HL-60/S4 treated with retinoic acid at 250 ng/mL for 4 days and 3 days (cell line): ENCODE results near the gene ZNF611.
"Not testable (repeated sequence)": the region's sequence is repeated elsewhere in the genome, so short reads cannot be mapped to it uniquely, and the experiment has no call there.

Experiments
- in situ Hi-C: fragments of 300-500 bp; cut with MboI; formaldehyde crosslinking; loops from 2 replicates; pipeline ENCODE4 v1.7.0; 2022; ENCODE audit warnings: low sequenced_read_pairs

Gene ZNF611

DNA sequence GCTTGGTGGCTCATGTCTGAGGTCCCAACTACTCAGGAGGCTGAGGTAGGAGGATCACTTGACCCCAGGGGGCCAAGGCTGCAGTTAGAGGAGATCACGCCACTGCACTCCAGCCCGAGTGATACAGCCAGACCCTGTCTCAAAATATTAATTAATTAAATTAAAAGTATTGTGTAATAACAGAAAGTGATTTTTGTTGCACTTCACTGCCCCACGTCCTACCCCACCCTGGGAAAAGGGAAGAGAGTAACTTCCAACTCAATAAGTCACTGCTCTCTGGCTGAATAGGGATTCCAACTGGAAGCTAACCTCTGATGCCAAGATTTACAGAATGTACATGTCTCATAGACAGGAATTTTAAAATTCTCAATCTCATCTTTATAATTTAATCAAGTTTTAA lies 47.2 kb downstream of the ZNF611 start:
- in situ Hi-C loops: no loop called here

DNA sequence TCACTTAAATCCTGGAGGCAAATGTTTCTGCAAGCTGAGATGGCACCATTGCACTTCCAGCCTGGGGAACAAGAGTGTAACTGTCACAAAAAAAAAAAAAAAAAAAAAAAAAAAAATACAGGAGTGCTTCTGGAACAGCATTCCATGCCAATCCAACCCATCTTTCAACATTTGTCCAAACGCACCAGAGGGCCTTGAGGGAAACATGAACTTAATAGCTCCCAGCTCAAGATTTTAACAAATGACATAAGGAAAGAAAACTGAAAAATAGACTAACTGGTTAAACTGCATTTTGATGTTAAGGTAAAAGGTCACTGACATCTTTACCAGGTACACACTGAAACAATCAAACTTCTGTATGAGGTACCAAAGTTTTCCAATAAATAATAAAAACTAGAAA lies 49.0 kb downstream of the ZNF611 start:
- in situ Hi-C loops: no loop called here

DNA sequence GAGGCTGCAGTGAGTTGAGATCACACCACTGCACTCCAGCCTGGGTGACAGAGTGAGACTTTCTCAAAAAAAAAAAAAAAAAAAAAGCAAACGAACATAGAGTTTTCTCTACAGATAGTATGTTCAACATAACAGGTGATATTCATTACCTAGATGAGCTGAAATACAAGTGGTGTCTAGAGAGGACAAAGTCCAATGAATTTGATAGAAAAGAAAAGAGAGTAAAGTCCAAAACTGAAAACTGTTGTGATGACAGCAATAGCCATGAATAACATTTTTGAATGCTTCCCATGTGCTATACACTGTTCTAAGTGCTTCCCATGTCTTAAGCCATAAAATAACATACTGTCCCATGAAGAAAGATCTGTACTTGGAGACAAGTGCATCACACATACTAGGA lies 53.6 kb downstream of the ZNF611 start:
- in situ Hi-C loops: not testable (repeated sequence)

DNA sequence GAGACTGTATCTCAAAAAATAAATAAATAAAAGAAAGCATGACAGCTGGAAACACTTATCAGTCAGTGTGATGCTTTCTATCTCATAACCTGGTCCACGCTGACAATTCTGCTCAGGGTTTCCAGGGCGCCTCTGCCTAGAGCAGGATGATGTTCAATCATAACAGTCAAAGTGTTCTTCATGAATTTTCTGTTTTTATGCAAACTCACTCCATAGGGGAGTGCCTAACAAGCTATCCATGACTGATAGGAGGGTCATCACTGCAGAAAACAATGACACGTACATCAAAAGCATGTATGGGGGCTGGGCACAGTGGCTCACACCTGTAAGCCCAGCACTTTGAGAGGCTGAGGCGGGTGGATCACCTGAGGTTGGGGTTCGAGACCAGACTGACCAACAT lies 55.2 kb downstream of the ZNF611 start:
- in situ Hi-C loops: no loop called here

DNA sequence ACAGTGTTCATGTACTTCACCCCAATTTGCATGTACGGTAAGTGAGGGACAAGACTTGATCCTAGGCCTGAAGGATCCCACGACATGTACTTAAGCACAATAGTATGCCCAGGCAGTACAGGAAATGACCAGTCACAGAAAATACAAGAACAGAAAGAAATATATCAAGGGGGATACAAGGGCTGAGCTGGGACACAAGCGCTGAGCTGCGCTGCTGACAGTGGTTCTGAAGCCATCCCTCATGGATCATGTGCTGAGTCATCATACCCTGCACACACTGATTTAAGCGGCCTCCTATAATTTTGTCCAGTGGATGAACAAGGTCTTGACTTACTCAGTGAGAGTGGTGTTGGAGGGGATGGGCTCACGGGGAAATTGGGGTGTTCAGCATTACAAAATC lies 59.6 kb downstream of the ZNF611 start:
- in situ Hi-C loops: not testable (repeated sequence)

DNA sequence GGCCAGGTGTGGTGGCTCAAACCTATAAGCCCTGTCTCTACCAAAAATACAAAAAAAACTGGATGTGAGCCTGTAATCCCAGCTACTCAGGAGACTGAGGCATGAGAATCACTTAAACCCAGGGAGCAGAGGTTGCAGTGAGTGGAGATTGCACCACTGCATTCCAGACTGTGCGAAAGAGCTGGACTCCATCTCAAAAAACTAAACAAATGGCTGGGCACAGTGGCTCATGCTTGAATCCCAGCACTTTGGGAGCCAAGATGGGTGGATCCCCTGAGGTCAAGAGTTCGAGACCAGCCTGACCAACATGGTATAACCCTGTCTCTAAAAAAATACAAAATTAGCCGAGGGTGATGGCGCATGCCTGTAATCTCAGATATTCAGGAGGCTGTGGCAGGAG lies 61.8 kb downstream of the ZNF611 start:
- in situ Hi-C loops: no loop called here

DNA sequence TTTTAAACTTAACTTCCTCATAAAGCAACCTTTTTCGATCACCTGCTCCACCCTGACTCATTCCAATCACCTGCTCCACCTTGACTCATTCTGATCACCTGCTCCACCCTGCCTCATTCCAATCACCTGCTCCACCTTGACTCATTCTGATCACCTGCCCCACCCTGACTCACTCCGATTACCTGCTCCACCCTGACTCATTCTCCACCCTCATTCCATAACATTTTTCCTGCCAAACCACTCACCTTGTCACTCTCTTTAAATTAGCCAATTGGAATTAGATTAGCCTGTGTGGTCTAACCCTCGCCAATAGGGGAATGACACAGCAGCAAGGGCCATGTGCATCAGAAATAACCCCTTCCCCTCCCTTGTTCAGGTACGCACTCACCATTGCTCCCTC lies 64.8 kb downstream of the ZNF611 start:
- in situ Hi-C loops: no loop called here

DNA sequence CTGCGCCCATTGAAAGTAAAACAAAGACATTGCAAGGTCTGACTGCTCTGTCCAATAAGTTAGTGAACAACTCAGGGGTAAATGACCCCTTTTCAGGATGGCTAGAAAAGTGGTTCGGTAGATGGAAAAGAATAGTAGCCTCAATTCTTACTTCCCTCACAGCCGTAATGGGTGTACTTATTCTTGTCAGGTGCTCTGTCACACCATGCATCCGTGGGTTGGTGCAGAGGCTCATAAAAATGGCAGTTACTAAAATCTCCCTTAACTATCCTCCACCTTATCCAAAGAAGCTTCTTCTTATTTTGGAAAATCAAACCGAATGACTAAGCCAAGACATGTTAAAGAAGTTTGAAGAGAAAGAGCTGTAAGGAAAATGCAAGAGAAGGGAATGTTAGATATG lies 65.3 kb downstream of the ZNF611 start:
- in situ Hi-C loops: no loop called here

DNA sequence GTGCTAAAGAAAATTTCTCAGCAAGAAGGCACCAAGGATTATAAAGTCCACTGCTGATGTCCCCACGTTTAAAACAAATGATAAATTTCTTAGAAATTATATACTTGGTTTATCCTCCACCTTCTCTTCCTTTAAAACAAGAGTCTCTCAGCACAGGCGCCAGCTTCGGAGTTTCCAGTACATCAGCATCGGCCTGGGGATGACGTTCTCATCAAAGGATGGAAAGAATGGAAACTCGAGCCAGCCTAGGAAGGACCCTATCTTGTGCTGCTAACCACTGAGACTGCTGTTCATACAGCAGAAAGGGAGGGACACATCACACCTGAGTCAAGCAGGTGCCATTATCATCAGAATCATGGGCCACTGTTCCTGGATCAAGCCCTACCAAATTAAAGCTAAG lies 66.9 kb downstream of the ZNF611 start:
- in situ Hi-C loops: no loop called here

DNA sequence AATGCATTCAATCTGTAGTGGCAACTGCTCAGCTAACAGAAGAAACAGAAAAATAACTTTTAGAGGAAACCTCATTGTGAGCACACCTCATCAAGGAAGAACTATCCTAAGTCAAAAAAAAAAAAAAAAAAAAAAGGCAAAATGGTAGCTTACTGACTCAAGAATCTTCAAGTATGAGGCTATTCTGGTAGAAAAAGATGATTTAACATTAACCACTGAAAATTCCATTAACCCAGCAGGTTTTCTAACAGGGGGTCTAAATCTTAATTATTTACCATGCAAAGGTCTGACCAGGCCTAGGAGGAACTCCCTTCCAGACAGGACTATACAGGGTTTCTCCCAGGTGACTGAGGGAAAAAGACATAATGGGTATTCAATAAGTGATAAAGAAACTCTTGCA lies 68.3 kb downstream of the ZNF611 start:
- in situ Hi-C loops: no loop called here

DNA sequence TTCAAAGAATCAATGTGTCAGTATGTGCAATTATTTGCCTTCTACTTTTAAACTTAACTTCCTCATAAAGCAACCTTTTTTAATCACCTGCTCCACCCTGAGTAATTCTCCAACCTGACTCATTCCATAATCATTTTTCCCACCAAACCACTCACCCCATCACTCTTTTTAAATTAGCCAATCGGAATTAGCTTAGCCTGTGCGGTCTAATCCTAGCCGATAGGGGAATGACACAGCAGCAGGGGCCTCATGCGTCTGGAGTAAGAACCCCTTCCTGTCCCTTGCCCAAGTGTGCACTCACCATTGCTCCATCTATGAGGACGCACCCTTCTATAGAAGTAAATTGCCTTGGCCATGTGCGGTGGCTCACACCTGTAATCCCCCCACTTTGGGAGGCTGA lies 69.3 kb downstream of the ZNF611 start:
- in situ Hi-C loops: no loop called here

DNA sequence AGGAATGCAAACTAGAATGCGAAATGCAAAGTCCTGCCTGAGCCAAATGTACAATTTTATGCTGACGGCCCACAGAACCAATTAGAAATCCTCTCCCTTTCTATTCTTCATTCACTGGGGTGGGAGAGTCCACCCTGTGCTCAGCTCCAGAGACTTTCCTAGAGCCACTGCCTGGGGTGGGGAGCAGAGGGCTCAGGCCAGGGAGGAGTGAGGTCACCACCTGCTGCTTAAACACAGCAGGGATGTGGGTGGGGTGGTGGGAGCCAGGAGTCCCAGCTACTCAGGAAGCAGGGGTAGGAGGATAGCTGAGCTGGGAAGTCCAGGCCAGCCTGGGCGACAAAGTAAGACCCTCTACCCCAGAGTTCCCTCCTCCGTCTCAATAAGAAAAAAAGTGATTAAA lies 69.8 kb downstream of the ZNF611 start:
- in situ Hi-C loops: no loop called here

DNA sequence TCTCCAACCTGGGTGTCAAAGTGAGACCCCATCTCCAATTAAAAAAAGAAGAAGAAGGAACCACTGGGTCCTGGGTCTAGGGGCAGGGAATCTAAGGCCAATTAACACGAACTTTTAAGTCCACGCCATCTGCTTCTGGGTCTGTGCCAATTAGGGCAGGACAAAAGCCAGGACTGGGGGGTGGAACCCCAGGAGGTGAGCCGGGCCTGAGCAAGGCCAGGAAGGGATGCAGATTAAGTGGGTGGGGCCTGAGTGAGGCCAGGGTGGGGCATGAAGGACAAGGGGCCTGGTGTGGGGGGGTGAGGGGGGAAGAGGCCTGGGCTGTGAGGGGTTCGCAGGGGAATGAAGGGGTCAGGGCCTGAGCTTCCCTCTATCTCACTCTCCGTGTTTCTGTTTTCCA lies 70.4 kb downstream of the ZNF611 start:
- in situ Hi-C loops: no loop called here

DNA sequence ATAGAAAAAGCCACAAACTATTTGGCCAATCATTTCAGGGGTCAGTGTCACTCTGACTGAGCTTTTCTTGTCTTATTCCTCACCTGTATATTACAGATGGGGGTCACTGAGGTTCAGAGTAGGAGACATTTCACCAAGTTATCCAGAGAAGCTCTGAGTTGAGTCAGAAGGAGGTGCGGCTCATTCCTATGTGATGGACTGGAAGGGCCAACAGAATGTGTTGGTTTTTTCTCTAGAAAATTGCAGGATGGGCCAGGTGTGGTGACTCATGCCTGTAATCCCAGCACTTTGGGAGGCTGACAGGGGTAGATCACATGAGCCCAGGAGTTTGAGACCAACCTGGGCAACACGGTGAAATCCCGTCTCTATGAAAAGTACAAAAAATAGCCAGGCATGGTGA lies 72.2 kb downstream of the ZNF611 start:
- in situ Hi-C loops: no loop called here

DNA sequence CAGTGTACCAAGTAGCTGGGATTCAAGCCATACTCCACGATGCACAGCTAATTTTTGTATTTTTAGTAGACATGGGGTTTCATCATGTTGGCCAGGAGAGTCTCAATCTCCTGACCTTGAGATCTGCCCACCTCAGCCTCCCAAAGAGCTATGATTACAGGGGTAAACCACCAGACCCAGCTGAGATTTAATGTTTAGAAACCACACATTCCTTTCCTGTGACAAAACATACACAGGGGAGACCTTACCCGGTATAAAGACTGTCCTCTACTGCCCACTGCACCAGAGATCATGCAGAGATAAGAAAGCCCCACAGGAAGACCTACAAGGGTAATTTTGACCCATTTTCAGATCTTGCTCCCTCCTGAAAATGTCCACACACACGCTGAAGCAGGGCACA lies 73.9 kb downstream of the ZNF611 start:
- in situ Hi-C loops: no loop called here

DNA sequence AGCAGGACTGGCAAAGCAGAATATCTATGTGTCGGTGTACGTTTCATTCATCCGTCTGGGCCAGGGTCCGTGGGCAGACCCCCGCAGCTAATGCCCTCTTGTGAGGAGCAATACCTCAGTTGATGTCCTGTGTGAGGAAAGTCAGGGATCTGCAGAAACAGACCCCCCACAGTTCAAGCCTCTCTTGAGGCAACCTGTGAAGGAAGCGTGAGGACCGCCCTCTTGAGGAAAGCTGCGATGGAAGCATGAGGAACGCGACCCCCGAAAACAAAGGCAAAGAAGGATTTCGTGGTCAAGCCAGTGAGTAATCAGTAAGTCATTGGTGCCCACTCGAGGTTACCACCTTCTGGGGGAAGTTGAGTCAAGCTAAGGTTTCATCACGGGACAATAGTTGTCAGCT lies 75.8 kb downstream of the ZNF611 start:
- in situ Hi-C loops: no loop called here

DNA sequence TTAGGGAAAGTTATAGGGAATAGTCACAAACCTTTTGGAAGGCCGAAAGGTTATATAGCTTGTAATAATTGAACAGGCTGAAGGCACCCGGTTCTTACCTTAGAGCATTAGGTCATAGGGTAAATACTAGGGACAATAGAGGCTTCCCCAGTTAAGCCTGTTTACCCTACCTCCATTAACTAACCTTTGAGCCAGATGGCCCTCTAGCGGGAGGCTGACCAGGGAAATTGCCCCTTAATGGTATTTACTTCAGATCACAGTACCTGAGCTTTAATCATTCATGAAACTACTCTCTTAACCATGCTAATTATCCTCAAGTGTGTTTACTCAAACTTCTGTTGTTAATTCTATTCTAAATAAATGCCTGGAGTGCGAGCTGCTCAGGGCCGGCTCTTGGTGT lies 76.2 kb downstream of the ZNF611 start:
- in situ Hi-C loops: no loop called here

DNA sequence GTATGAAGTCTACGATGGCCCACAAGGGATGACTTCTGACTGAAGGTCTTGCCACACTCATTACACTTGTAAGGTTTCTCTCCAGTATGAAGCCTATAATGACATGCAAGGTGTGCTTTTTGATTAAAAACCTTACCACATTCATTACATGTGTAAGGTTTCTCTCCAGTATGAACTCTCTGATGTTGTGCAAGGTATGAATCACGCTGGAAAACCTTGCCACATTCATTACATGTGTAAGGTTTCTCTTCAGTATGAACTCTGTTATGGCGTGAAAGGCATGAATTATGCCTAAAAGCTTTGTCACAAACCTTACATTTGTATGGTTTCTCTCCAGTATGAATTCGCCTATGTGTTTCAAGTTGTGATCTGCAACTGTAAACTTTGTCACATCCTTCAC lies 81.7 kb downstream of the ZNF611 start:
- in situ Hi-C loops: no loop called here
